Mammary epithelial cell (primary cell): ENCODE results near the gene PCGF5.

Experiments used
- EZH2 ChIP-seq: IDR thresholded peaks from 2 replicates; pipeline ENCODE4 v1.6.1; 2012; ENCODE audit warnings: low read length, inconsistent platforms, borderline replicate concordance
- TF ChIP-seq, protein P1 (sequence below), 2 donors: IDR thresholded peaks in 1 of 2; conservative IDR thresholded peaks in 1 of 2; 2 replicates each; pipeline ENCODE4 v1.5.1; 2011 to 2012; ENCODE audit warnings: inconsistent platforms in 2 of 2, low read length in 2 of 2, mild to moderate bottlenecking in 2 of 2, control low read depth in 1 of 2, low read depth in 1 of 2; ENCODE audit not compliant: insufficient read depth in 1 of 2; ENCODE audit errors: extremely low read depth in 1 of 2

DNA sequence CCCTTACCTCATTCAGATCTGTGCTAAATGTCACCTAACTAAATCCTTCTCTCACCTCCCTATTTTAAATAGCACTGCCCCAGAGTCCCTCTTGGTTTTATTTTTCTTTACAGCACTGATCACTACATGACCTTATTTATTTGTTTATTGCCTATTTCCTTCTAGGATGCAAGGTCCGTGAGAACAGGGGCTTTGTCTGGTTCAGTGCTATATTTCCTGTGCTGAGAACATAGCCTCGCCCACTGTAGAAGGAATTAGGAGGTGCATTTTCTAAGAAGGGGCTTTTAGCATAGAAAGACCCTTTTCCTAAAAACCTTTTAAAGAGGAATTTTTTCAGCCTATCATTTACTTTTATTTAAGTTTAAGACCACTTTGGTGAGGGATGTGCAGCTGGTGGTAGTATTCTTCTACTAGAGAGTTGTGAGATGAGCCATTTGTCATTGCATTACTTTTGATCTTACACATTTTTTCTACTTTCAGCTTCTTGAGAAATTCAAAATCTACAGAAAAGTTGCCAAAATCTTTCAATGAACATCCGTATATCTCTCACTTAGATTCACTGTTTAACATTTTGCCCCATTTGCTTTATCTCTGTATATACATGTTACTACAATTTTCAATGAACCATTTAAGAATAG lies 13.5 kb upstream of the PCGF5 start:
- no peak for TF ChIP-seq EZH2
- TF ChIP-seq, protein P1, sequence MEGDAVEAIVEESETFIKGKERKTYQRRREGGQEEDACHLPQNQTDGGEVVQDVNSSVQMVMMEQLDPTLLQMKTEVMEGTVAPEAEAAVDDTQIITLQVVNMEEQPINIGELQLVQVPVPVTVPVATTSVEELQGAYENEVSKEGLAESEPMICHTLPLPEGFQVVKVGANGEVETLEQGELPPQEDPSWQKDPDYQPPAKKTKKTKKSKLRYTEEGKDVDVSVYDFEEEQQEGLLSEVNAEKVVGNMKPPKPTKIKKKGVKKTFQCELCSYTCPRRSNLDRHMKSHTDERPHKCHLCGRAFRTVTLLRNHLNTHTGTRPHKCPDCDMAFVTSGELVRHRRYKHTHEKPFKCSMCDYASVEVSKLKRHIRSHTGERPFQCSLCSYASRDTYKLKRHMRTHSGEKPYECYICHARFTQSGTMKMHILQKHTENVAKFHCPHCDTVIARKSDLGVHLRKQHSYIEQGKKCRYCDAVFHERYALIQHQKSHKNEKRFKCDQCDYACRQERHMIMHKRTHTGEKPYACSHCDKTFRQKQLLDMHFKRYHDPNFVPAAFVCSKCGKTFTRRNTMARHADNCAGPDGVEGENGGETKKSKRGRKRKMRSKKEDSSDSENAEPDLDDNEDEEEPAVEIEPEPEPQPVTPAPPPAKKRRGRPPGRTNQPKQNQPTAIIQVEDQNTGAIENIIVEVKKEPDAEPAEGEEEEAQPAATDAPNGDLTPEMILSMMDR (conservative IDR thresholded peaks at IDR 0.05 in 1 of 2, IDR thresholded peaks at IDR 0.05 in 1 of 2; ENCODE audit: extremely low read depth in 1 of 2, insufficient read depth in 1 of 2, low read depth in 1 of 2, low read length in 2 of 2), result no peak
